SJSA1 (cell line): ENCODE results near the gene CEP128. TPM values are rescaled to one million over a fixed set of nuclear protein-coding genes. Genes with fewer than 3 reads are reported as not detected.

Experiments used
- DNase-seq, 2 experiments: peaks; one replicate each; pipeline ENCODE4 v3.0.0-alpha.2; 2015 to 2020; ENCODE audit warnings: low spot score in 2 of 2, low read depth in 1 of 2
- H3K27ac ChIP-seq: fragments of 250-450 bp; sonication (Bioruptor Pico); 2 replicates; pipeline ENCODE4 v1.5.1; 2020; ENCODE audit warnings: mild to moderate bottlenecking, moderate library complexity
- H3K27me3 ChIP-seq: fragments of 250-450 bp; sonication (Bioruptor Pico); replicated peaks from 2 replicates; pipeline ENCODE4 v1.5.1; 2020; ENCODE audit warnings: mild to moderate bottlenecking, moderate library complexity
- H3K36me3 ChIP-seq: fragments of 250-450 bp; sonication (Bioruptor Pico); 2 replicates; pipeline ENCODE4 v1.5.1; 2020; ENCODE audit warnings: mild to moderate bottlenecking
- H3K4me1 ChIP-seq: fragments of 250-450 bp; sonication (Bioruptor Pico); replicated peaks from 2 replicates; pipeline ENCODE4 v1.6.1; 2021; ENCODE audit warnings: mild to moderate bottlenecking
- H3K4me3 ChIP-seq: fragments of 250-450 bp; sonication (Bioruptor Pico); 2 replicates; pipeline ENCODE4 v1.5.1; 2020; ENCODE audit warnings: mild to moderate bottlenecking
- H3K9me3 ChIP-seq: fragments of 250-450 bp; sonication (Bioruptor Pico); replicated peaks from 2 replicates; pipeline ENCODE4 v1.5.1; 2020; ENCODE audit warnings: mild to moderate bottlenecking
- total RNA-seq: library from RNA; depleted of rRNA; stranded (reverse); fragments of >200 nt; shearing (Covaris generic); gene quantifications from 2 replicates; pipeline ENCODE4 v1.2.3, GENCODE V29; 2014

CEP128 gene
- total RNA-seq, 1 experiment from 2014 or later = 5.2 TPM

GRCh38 chr14:80699861-80700260, 241.7 kb downstream of the CEP128 start:
- H3K27ac ChIP-seq = no peak overlapping the region
- no peak overlapping the region for H3K4me3 ChIP-seq
- no peaks in the 10 kb centered on the region for H3K27me3 ChIP-seq
- DNase-seq = no peak
- H3K36me3 ChIP-seq = no peaks in the 10 kb centered on the region
- no peaks in the 10 kb centered on the region for H3K9me3 ChIP-seq
- no peaks in the 10 kb centered on the region for H3K4me1 ChIP-seq

- no peaks in the 10 kb centered on the region for H3K36me3 ChIP-seq
- H3K9me3 ChIP-seq = no peaks in the 10 kb centered on the region
- DNase-seq = no peak
- no peak overlapping the region for H3K27ac ChIP-seq
- no peaks in the 10 kb centered on the region for H3K27me3 ChIP-seq
- H3K4me3 ChIP-seq = no peak overlapping the region
- no peaks in the 10 kb centered on the region for H3K4me1 ChIP-seq
Measured at GRCh38 chr14:80698974-80699373, 242.6 kb downstream of the CEP128 start.

- Histone ChIP-seq H3K27ac (no peak overlapping the region), H3K27me3 (no peaks in the 10 kb centered on the region), H3K36me3 (no peaks in the 10 kb centered on the region), H3K9me3 (no peaks in the 10 kb centered on the region), H3K4me3 (no peak overlapping the region), H3K4me1 (no peaks in the 10 kb centered on the region)
- no peak for DNase-seq
Measured at GRCh38 chr14:80695869-80696268, 245.7 kb downstream of the CEP128 start.

- no peak for DNase-seq
- no peaks in the 10 kb centered on the region for H3K4me1 ChIP-seq
Measured at GRCh38 chr14:80692903-80693302, 248.6 kb downstream of the CEP128 start.

GRCh38 chr14:80681651-80682050, 259.9 kb downstream of the CEP128 start:
- Histone ChIP-seq H3K27ac (no peak overlapping the region), H3K27me3 (no peaks in the 10 kb centered on the region), H3K9me3 (peaks cover 3% of the 10 kb centered on the region; the same call in 1 of the 2 replicates), H3K4me1 (no peaks in the 10 kb centered on the region), H3K36me3 (no peaks in the 10 kb centered on the region), H3K4me3 (no peak overlapping the region)
- DNase-seq = no peak

More at GRCh38 chr14:80692903-80693302, 248.6 kb downstream of the CEP128 start:
- Histone ChIP-seq H3K36me3 (no peaks in the 10 kb centered on the region), H3K27ac (no peak overlapping the region), H3K9me3 (no peaks in the 10 kb centered on the region), H3K4me3 (no peak overlapping the region), H3K27me3 (no peaks in the 10 kb centered on the region)

- no peak for DNase-seq
- H3K4me1 ChIP-seq = no peaks in the 10 kb centered on the region
- H3K36me3 ChIP-seq = no peaks in the 10 kb centered on the region
- no peak overlapping the region for H3K27ac ChIP-seq
- peaks cover 3% of the 10 kb centered on the region; the same call in 1 of the 2 replicates for H3K9me3 ChIP-seq
- H3K4me3 ChIP-seq = no peak overlapping the region
- no peaks in the 10 kb centered on the region for H3K27me3 ChIP-seq
Measured at GRCh38 chr14:80679273-80679672, 262.3 kb downstream of the CEP128 start.

- H3K36me3 ChIP-seq = no peaks in the 10 kb centered on the region
Measured at GRCh38 chr14:80678436-80678835, 263.1 kb downstream of the CEP128 start.

GRCh38 chr14:80669426-80669825, 272.1 kb downstream of the CEP128 start:
- H3K4me3 ChIP-seq = no peak overlapping the region
- DNase-seq = no peak
- no peaks in the 10 kb centered on the region for H3K27me3 ChIP-seq
- H3K36me3 ChIP-seq = no peaks in the 10 kb centered on the region
- peaks cover 9% of the 10 kb centered on the region for H3K4me1 ChIP-seq
- no peak overlapping the region for H3K27ac ChIP-seq
- peaks cover 2% of the 10 kb centered on the region; the same call in 1 of the 2 replicates for H3K9me3 ChIP-seq

More at GRCh38 chr14:80678436-80678835, 263.1 kb downstream of the CEP128 start:
- no peaks in the 10 kb centered on the region for H3K27me3 ChIP-seq
- H3K4me3 ChIP-seq = no peak overlapping the region
- H3K4me1 ChIP-seq = no peaks in the 10 kb centered on the region
- H3K27ac ChIP-seq = no peak overlapping the region
- peaks cover 3% of the 10 kb centered on the region; the same call in 1 of the 2 replicates for H3K9me3 ChIP-seq
- no peak for DNase-seq

- peaks cover 11% of the 10 kb centered on the region for H3K4me1 ChIP-seq
- peak in 1 of 2 experiments; percentile 9 for DNase-seq
- no peak overlapping the region; the same call in 1 of the 2 replicates for H3K27ac ChIP-seq
- no peaks in the 10 kb centered on the region for H3K36me3 ChIP-seq
- no peaks in the 10 kb centered on the region for H3K27me3 ChIP-seq
- H3K4me3 ChIP-seq = no peak overlapping the region
- H3K9me3 ChIP-seq = peaks cover 2% of the 10 kb centered on the region; the same call in 1 of the 2 replicates
Measured at GRCh38 chr14:80664576-80664975, 277.0 kb downstream of the CEP128 start.

GRCh38 chr14:80663541-80663940, 278.0 kb downstream of the CEP128 start:
- DNase-seq = no peak
- no peaks in the 10 kb centered on the region for H3K36me3 ChIP-seq
- no peaks in the 10 kb centered on the region; the same call in 1 of the 2 replicates for H3K9me3 ChIP-seq
- H3K4me1 ChIP-seq = peaks cover 15% of the 10 kb centered on the region
- H3K4me3 ChIP-seq = no peak overlapping the region
- H3K27ac ChIP-seq = no peak overlapping the region
- no peaks in the 10 kb centered on the region for H3K27me3 ChIP-seq

- H3K27me3 ChIP-seq = no peaks in the 10 kb centered on the region
- H3K27ac ChIP-seq = no peak overlapping the region
- H3K36me3 ChIP-seq = no peaks in the 10 kb centered on the region
- DNase-seq = no peak
- no peak overlapping the region for H3K4me3 ChIP-seq
- no peaks in the 10 kb centered on the region for H3K9me3 ChIP-seq
- peaks cover 10% of the 10 kb centered on the region for H3K4me1 ChIP-seq
Measured at GRCh38 chr14:80659783-80660182, 281.8 kb downstream of the CEP128 start.

GRCh38 chr14:80658733-80659132, 282.8 kb downstream of the CEP128 start:
- Histone ChIP-seq H3K4me3 (no peak overlapping the region), H3K4me1 (0 out of 2 replicates have a peak, but pooled peaks cover 4% of the 10 kb centered on the region), H3K27ac (no peak overlapping the region), H3K36me3 (no peaks in the 10 kb centered on the region), H3K27me3 (no peaks in the 10 kb centered on the region), H3K9me3 (no peaks in the 10 kb centered on the region)
- DNase-seq = no peak

GRCh38 chr14:80658155-80658554, 283.4 kb downstream of the CEP128 start:
- H3K9me3 ChIP-seq = no peaks in the 10 kb centered on the region
- DNase-seq = no peak
- no peak overlapping the region for H3K4me3 ChIP-seq
- H3K4me1 ChIP-seq = 0 out of 2 replicates have a peak, but pooled peaks cover 4% of the 10 kb centered on the region
- no peaks in the 10 kb centered on the region for H3K27me3 ChIP-seq
- H3K27ac ChIP-seq = no peak overlapping the region
- no peaks in the 10 kb centered on the region for H3K36me3 ChIP-seq

GRCh38 chr14:80653956-80654355, 287.6 kb downstream of the CEP128 start:
- DNase-seq = no peak
- H3K9me3 ChIP-seq = no peaks in the 10 kb centered on the region
- H3K4me1 ChIP-seq = 0 out of 2 replicates have a peak, but pooled peaks cover 4% of the 10 kb centered on the region
- H3K36me3 ChIP-seq = no peaks in the 10 kb centered on the region; the same call in 1 of the 2 replicates
- H3K27ac ChIP-seq = no peak overlapping the region
- no peak overlapping the region for H3K4me3 ChIP-seq
- H3K27me3 ChIP-seq = no peaks in the 10 kb centered on the region
